Stimulated activated CD4-positive, alpha-beta T cell treated with anti-CD3 and anti-CD28 coated beads, Interleukin-15, amount 100 ng/mL, for 48 hours (primary cell): ENCODE data around the gene CDH4.

Experiments
- DNase-seq, 2 donors: peaks; one replicate each; pipeline ENCODE4 v3.0.0-alpha.2; 2020; ENCODE audit warnings: low read depth in 2 of 2

Gene CDH4

GRCh38 chr20:61560361-61560853 is 308.3 kb downstream of the CDH4 start:
- DNase-seq = no peak

GRCh38 chr20:61561111-61561830 is 309.2 kb downstream of the CDH4 start:
- DNase-seq = no peak

- DNase-seq = no peak
Measured at GRCh38 chr20:61562491-61562890, 310.4 kb downstream of the CDH4 start.

- no peak for DNase-seq
Measured at GRCh38 chr20:61562897-61563504, 310.9 kb downstream of the CDH4 start.

GRCh38 chr20:61564628-61565027 is 312.6 kb downstream of the CDH4 start:
- DNase-seq = no peak

- DNase-seq = no peak
Measured at GRCh38 chr20:61565791-61566190, 313.7 kb downstream of the CDH4 start.

- DNase-seq = no peak
Measured at GRCh38 chr20:61566691-61567090, 314.6 kb downstream of the CDH4 start.

GRCh38 chr20:61567204-61567603 is 315.1 kb downstream of the CDH4 start:
- DNase-seq = no peak

GRCh38 chr20:61569825-61570224 is 317.8 kb downstream of the CDH4 start:
- DNase-seq = no peak

GRCh38 chr20:61570646-61571195 is 318.7 kb downstream of the CDH4 start:
- no peak for DNase-seq

GRCh38 chr20:61571221-61571620 is 319.2 kb downstream of the CDH4 start:
- DNase-seq = no peak

- DNase-seq = no peak
Measured at GRCh38 chr20:61571916-61572711, 320.1 kb downstream of the CDH4 start.

GRCh38 chr20:61572789-61573188 is 320.7 kb downstream of the CDH4 start:
- DNase-seq = no peak

GRCh38 chr20:61573415-61574305 is 321.6 kb downstream of the CDH4 start:
- no peak for DNase-seq

- DNase-seq = no peak
Measured at GRCh38 chr20:61575151-61575937, 323.3 kb downstream of the CDH4 start.

- no peak for DNase-seq
Measured at GRCh38 chr20:61576372-61576771, 324.3 kb downstream of the CDH4 start.

GRCh38 chr20:61577065-61577464 is 325.0 kb downstream of the CDH4 start:
- DNase-seq = no peak

- no peak for DNase-seq
Measured at GRCh38 chr20:61579908-61580307, 327.8 kb downstream of the CDH4 start.

- no peak for DNase-seq
Measured at GRCh38 chr20:61580958-61581824, 329.1 kb downstream of the CDH4 start.

- no peak for DNase-seq
Measured at GRCh38 chr20:61581825-61582188, 329.7 kb downstream of the CDH4 start.
